NCI-H1694 treated with DMSO at 0.1 percent for 48 hours (cell line): ENCODE data around the gene TRABD2B.

Source experiments
- DNase-seq: peaks from one replicate; lab custom pipeline; 2025; lab: John Stamatoyannopoulos, UW

TRABD2B gene

GRCh38 chr1:47774986-47775834 lies 222.0 kb downstream of the TRABD2B start:
- DNase-seq, result no peak

GRCh38 chr1:47772960-47773682 lies 224.1 kb downstream of the TRABD2B start:
- no peak for DNase-seq

GRCh38 chr1:47772281-47772680 lies 224.9 kb downstream of the TRABD2B start:
- no peak for DNase-seq

GRCh38 chr1:47771751-47772150 lies 225.4 kb downstream of the TRABD2B start:
- no peak for DNase-seq

GRCh38 chr1:47769983-47770382 lies 227.2 kb downstream of the TRABD2B start:
- no peak for DNase-seq

GRCh38 chr1:47769295-47769694 lies 227.9 kb downstream of the TRABD2B start:
- DNase-seq, result no peak

GRCh38 chr1:47767741-47768100 lies 229.5 kb downstream of the TRABD2B start:
- no peak for DNase-seq

GRCh38 chr1:47766832-47767740 lies 230.1 kb downstream of the TRABD2B start:
- no peak for DNase-seq

- no peak for DNase-seq
Observed at GRCh38 chr1:47765742-47766485, 231.3 kb downstream of the TRABD2B start.

GRCh38 chr1:47765236-47765635 lies 231.9 kb downstream of the TRABD2B start:
- no peak for DNase-seq

- no peak for DNase-seq
Observed at GRCh38 chr1:47764461-47765046, 232.6 kb downstream of the TRABD2B start.

- no peak for DNase-seq
Observed at GRCh38 chr1:47763591-47764171, 233.5 kb downstream of the TRABD2B start.

GRCh38 chr1:47761974-47762373 lies 235.2 kb downstream of the TRABD2B start:
- no peak for DNase-seq

GRCh38 chr1:47761201-47761930 lies 235.8 kb downstream of the TRABD2B start:
- DNase-seq, result no peak

GRCh38 chr1:47759936-47760629 lies 237.1 kb downstream of the TRABD2B start:
- DNase-seq, result no peak

- DNase-seq, result no peak
Observed at GRCh38 chr1:47759251-47759935, 237.8 kb downstream of the TRABD2B start.

- DNase-seq, result no peak
Observed at GRCh38 chr1:47758341-47759250, 238.6 kb downstream of the TRABD2B start.
